A673 (cell line): Measurements from ENCODE around the gene MLXIP. TPM values are rescaled to one million over a fixed set of nuclear protein-coding genes. Genes with fewer than 3 reads are reported as not detected.

Experiments used
- BruUV-seq: library from RNA; stranded (reverse); fragments of 400-500 nt; replicated peaks from 2 replicates; lab custom pipeline; 2021; lab: Mats Ljungman, UMichigan
- CTCF ChIA-PET: fragments of 300-600 bp; sonication (Branson Sonifier 250); formaldehyde crosslinking; loops from one replicate; lab custom pipeline; 2022; ENCODE audit warnings: antibody characterized with exemption; lab: Charles Lee
- POLR2A ChIA-PET: fragments of 300-600 bp; sonication (Branson Sonifier 250); formaldehyde crosslinking; loops from one replicate; lab custom pipeline; 2022; ENCODE audit warnings: antibody characterized with exemption; ENCODE audit not compliant: low non-redundant PET; lab: Charles Lee
- DNase-seq: peaks from one replicate; pipeline ENCODE4 v3.0.0-alpha.2; 2015; ENCODE audit warnings: low spot score
- H3K27ac ChIP-seq: fragments of 200-600 bp; sonication (generic); 2 replicates; pipeline ENCODE4 v1.5.1; 2016; ENCODE audit warnings: mixed run types, low read depth, mild to moderate bottlenecking, mixed read lengths, antibody characterized with exemption, low read length; ENCODE audit not compliant: poor library complexity, severe bottlenecking
- H3K27me3 ChIP-seq: fragments of 200-600 bp; sonication (generic); replicated peaks from 2 replicates; pipeline ENCODE4 v1.6.1; 2017; ENCODE audit warnings: mixed run types, low read depth, mild to moderate bottlenecking, mixed read lengths, antibody characterized with exemption, low read length; ENCODE audit not compliant: insufficient read depth, poor library complexity
- H3K36me3 ChIP-seq: fragments of 200-600 bp; sonication (generic); 2 replicates; pipeline ENCODE4 v1.6.1; 2016; ENCODE audit warnings: mixed run types, mild to moderate bottlenecking, mixed read lengths, antibody characterized with exemption, low read length; ENCODE audit not compliant: insufficient read depth, poor library complexity, severe bottlenecking
- H3K4me1 ChIP-seq: fragments of 200-600 bp; sonication (generic); 2 replicates; pipeline ENCODE4 v1.6.1; 2017; ENCODE audit warnings: mixed run types, mild to moderate bottlenecking, mixed read lengths, antibody characterized with exemption, low read length; ENCODE audit not compliant: insufficient read depth, poor library complexity, severe bottlenecking
- H3K4me3 ChIP-seq: fragments of 200-600 bp; sonication (generic); 2 replicates; pipeline ENCODE4 v1.5.1; 2016; ENCODE audit warnings: low read depth, mixed run types, mild to moderate bottlenecking, mixed read lengths, low read length; ENCODE audit not compliant: poor library complexity, severe bottlenecking
- H3K9me3 ChIP-seq: fragments of 200-600 bp; sonication (generic); 2 replicates; pipeline ENCODE4 v1.6.1; 2016; ENCODE audit warnings: mixed run types, low read depth, mild to moderate bottlenecking, mixed read lengths, antibody characterized with exemption, low read length; ENCODE audit not compliant: poor library complexity, severe bottlenecking
- EZH2 ChIP-seq: fragments of 200-600 bp; sonication (generic); IDR thresholded peaks from 2 replicates; pipeline ENCODE4 v1.6.1; 2017; ENCODE audit warnings: borderline replicate concordance, low read depth, mild to moderate bottlenecking, mixed read lengths, antibody characterized with exemption, low read length; ENCODE audit not compliant: poor library complexity, severe bottlenecking
- intact Hi-C: fragments of 100-400 bp; cut with micrococcal nuclease; formaldehyde crosslinking; loops from one replicate; pipeline ENCODE4 v1.10.0; 2022; ENCODE audit not compliant: unreplicated experiment
- total RNA-seq: library from RNA; stranded (reverse); gene quantifications from 2 replicates; pipeline ENCODE4 v1.2.3, GENCODE V29; 2021
- TF ChIP-seq, protein P1 (sequence below): fragments of 300-800, 200-600 bp; sonication (generic); conservative IDR thresholded peaks from 2 replicates; pipeline ENCODE4 v1.5.1; 2017; ENCODE audit warnings: low read depth, mild to moderate bottlenecking, antibody characterized with exemption, low read length, moderate library complexity, mixed read lengths

MLXIP gene
- total RNA-seq, 1 experiment from 2014 or later = 32.7 TPM

- no peak for DNase-seq
- H3K4me3 ChIP-seq = no peak overlapping the region
- BruUV-seq = no TSS peak
- no peaks in the 10 kb centered on the region for H3K27me3 ChIP-seq
- ChIA-PET CTCF (interaction anchor here (0.6 kb wide), 1 partner anchor 83 kb away, joined by 4 read pairs; no protein-coding TSS in a partner anchor), POLR2A (no interaction called here)
- no peak overlapping the region for H3K27ac ChIP-seq
- H3K9me3 ChIP-seq = no peaks in the 10 kb centered on the region
- intact Hi-C loops = no loop called here
- TF ChIP-seq, protein P1, sequence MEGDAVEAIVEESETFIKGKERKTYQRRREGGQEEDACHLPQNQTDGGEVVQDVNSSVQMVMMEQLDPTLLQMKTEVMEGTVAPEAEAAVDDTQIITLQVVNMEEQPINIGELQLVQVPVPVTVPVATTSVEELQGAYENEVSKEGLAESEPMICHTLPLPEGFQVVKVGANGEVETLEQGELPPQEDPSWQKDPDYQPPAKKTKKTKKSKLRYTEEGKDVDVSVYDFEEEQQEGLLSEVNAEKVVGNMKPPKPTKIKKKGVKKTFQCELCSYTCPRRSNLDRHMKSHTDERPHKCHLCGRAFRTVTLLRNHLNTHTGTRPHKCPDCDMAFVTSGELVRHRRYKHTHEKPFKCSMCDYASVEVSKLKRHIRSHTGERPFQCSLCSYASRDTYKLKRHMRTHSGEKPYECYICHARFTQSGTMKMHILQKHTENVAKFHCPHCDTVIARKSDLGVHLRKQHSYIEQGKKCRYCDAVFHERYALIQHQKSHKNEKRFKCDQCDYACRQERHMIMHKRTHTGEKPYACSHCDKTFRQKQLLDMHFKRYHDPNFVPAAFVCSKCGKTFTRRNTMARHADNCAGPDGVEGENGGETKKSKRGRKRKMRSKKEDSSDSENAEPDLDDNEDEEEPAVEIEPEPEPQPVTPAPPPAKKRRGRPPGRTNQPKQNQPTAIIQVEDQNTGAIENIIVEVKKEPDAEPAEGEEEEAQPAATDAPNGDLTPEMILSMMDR = no peak
- no peak for TF ChIP-seq EZH2
- no peaks in the 10 kb centered on the region for H3K4me1 ChIP-seq
- H3K36me3 ChIP-seq = peaks cover 38% of the 10 kb centered on the region
Observed at GRCh38 chr12:122042910-122043309, 35.6 kb upstream of the MLXIP start.

DNA sequence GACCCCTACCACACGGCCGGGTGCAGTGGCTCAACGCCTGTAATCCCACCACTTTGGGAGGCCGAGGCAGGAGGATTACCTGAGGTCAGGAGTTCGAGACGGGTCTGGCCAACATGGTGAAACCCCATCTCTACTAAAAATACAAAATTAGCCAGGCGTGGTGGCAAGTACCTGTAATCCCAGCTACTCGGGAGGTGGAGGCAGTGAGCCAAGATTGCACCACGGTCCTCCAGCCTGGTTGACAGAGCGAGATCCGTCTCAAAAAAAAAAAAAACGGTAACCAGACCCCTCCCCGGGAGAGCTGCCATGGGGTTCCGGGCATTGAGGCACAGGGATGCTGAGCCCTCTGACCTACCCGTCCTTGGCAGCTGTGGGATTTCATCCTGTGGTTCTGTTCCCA lies 35.1 kb upstream of the MLXIP start:
- Histone ChIP-seq H3K4me1 (no peaks in the 10 kb centered on the region), H3K9me3 (no peaks in the 10 kb centered on the region), H3K4me3 (no peak overlapping the region), H3K36me3 (peaks cover 37% of the 10 kb centered on the region), H3K27me3 (no peaks in the 10 kb centered on the region), H3K27ac (no peak overlapping the region)
- POLR2A ChIA-PET = interaction anchor here (0.6 to 0.7 kb wide), 2 partner anchors 370 to 493 kb away, joined by 3 to 9 read pairs; no protein-coding TSS in a partner anchor
- BruUV-seq = no TSS peak
- CTCF ChIA-PET = interaction anchor here (0.6 kb wide), 1 partner anchor 83 kb away, joined by 4 read pairs; no protein-coding TSS in a partner anchor
- intact Hi-C loops = no loop called here
- TF ChIP-seq EZH2 = no peak
- TF ChIP-seq, protein P1 = no peak
- DNase-seq = no peak

- Histone ChIP-seq H3K4me1 (no peaks in the 10 kb centered on the region), H3K9me3 (no peaks in the 10 kb centered on the region), H3K36me3 (peaks cover 30% of the 10 kb centered on the region), H3K27me3 (no peaks in the 10 kb centered on the region), H3K4me3 (no peak overlapping the region), H3K27ac (no peak overlapping the region)
- no peak for DNase-seq
- no peak for TF ChIP-seq EZH2
- TF ChIP-seq, protein P1 = no peak
- ChIA-PET CTCF (no interaction called here), POLR2A (no interaction called here)
- no TSS peak for BruUV-seq
- intact Hi-C loops = no loop called here
Observed at GRCh38 chr12:122045262-122045661, 33.3 kb upstream of the MLXIP start.
